NCI-H1105 (cell line): ENCODE measurements around the gene TTC23L.

ENCODE experiments used
- DNase-seq: peaks from one replicate; lab custom pipeline; 2025; lab: John Stamatoyannopoulos, UW

Gene TTC23L

DNA sequence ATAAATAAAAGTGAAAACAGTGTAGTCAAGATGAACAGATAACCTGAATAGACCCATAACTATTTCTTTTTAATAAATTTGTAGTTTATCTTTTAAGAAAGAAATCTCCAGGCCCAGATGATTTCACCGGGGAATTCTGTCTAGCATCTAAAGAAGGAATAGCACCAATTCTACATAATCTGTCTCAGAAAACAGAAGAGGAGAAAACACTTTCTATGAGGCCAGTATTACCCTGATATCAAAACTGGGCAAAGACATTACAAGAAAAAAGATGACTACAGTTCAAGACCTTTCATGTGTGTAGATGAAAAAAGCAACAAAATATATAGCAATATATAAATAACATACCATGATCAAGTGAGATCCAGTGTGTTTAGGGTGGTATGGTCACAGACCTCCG lies 31.4 kb downstream of the TTC23L start:
- no peak for DNase-seq

DNA sequence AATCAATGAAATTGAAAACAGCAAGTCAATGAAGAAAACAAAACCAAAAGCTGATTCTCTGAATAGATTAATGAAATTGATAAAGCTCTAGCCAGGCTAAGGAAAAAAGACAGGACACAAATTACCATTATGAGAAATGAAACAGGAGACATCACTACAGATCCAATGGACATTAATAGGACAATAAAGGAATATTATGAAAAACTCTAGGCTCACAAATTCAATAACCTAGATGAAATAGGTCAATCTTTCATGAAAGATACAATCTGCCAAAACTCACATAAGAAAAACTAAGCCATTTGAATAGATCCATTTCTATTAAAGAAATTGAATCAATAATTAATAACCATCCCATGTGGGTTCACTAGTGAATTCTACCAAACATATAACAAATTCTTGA lies 37.3 kb downstream of the TTC23L start:
- DNase-seq = no peak

GRCh38 chr5:34881246-34881645 lies 42.3 kb downstream of the TTC23L start:
- DNase-seq = no peak

DNA sequence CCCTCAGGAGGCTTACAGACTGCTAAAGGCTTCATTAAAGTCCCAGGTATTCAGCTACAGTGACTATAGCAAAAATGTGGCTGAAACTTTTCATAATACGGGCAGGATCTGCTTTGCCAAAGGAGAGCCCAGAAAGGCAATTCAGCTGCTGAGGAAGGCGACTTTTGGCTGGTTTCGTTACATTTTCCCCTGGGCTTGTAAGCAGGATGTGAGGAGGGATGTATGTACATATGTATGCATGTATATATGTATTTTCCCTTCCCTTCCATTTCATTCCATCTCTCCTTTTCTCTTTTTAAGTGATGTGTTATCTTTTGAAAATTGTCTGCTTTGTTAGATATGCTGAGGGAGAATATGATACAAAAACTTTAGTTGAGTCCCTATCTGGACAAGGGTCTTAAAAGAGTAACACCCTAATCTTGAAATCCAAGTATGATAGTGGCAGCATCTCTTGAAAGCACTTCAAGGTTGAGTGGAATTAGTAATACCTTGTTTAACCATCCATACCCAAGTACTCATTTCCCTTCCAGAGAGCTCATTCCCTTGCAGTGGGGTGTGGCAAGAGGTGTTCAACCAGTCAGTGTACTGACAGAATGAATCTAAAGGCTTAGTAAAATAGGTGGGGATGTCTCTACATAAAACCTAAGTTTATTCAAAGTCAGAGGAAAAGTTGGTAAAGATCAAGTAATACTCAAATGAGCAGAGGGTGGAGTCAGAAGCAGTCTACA lies 47.6 kb downstream of the TTC23L start:
- no peak for DNase-seq

GRCh38 chr5:34889394-34889793 lies 50.4 kb downstream of the TTC23L start:
- DNase-seq = no peak

DNA sequence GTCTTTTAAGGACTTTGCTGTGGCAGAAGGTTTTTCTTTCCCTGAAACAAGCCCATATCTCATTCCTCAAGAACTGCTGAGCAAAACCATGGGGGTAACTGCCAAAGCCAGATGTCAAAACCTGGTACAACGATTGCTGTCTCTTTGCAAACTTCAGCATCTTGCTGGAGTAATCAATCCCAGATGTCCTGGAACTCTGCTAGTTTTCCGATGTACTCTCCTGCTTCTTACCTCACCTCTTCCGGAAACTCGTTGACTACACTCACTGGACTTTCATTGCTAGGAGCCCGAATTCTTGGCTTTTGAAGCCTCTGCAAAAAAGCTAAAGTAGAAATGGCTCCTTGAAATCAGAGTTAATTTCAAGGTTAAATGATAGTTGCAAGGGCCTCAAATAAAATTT lies 53.0 kb downstream of the TTC23L start:
- no peak for DNase-seq

GRCh38 chr5:34892414-34892813 lies 53.5 kb downstream of the TTC23L start:
- DNase-seq = no peak

GRCh38 chr5:34894716-34895115 lies 55.8 kb downstream of the TTC23L start:
- DNase-seq = no peak

DNA sequence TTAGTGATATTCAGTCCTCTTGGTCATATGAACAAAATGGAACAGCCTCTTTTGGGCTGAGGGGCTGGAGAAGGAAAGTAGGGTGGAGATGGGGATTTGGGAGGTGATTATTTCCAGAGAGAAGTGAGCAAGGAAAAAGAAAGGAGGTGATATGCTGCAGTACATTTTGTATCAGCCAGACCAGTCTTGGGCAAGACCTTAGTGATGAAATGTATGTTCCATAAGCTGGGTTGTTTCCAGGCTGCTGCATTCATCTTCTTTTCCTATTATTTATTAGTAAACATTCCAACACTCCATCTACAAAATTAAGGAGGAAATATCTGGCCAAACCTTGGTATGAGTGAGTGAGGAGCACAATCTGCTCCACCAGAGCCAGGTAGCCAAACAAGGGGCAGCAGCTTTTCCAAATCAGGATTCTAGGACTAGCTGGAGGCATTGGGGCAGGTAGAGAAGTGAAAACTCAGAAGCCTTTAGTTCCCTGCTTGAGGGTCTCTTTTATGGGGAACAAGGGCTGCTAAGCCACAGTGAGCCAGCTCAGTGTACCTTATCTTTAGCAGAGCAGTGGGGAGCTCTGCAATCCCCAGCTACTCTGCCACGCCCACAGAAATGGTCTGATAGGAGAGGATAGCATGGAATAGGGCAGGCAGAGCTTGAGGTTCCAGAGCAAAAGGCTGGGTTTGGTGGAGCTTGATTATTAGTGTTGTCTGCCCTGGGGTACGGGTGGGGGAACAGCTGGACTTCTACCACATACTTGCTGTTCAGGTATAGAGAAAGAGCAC lies 56.9 kb downstream of the TTC23L start:
- no peak for DNase-seq

DNA sequence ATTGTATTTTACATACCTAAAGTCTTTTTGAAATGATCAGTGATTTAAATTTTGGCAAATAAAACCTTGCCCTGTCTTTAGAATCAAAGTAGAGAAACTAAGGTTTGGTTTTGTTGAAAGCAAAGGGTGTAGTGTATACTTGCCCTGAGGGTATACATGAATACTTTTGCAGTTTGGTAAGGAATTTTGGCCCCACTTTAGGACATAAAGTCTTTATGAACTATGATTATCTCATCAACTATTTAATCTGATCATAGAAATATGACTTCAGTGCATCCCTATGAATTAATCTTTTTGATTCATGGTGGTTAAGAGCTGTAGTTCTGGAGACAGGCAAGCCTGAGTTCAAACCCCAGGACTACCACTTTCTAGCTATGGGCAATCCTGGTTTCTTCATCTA lies 58.7 kb downstream of the TTC23L start:
- no peak for DNase-seq

DNA sequence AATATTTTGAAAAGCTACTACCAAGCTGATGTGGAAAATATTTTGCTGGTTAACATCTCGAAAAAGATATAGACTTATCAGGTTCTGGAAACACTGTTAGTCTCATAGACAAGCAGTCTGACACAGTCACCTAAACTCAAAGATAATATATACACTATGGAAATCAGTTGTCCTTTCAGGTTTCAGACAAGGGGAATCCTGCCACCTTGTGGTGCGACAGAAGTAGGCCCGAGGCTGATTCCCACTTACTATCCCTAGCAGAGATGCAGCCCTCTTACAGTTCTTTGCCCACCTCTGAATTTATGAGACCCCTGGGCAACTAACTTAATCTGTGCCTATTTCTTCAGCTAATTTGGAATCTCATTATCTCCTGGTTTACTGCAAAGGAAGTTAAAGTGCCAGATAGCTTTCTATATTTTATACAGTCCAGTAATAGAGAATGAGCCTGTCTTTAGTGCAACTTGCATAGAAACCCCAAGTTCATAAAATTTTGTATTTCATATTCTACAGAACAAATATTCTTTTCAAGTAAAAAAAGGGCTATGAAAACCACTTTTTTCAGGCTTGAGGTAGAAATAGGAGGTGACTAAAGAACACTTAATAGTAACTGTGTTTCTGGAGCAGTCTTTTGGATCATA lies 59.4 kb downstream of the TTC23L start:
- DNase-seq = peak; percentile 62

DNA sequence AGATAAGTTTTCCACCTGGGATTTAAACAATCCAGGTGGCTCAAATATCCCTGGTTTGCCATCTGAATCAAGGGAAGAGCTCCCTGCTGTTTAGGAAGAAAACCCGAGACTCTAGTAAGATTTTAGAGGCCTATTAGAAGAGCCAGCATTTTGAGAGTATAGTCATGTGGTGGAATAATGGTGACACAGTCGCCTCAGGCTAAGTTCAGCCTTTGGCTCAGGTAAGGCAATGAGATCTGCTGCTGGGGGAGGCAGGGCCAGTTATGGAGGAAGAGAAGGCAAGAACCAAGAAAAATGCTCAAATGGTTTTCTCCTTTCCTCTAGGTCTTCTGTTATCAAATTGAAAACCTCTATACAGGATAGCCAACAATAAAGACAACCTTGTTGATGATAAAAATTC lies 60.1 kb downstream of the TTC23L start:
- DNase-seq = no peak

DNA sequence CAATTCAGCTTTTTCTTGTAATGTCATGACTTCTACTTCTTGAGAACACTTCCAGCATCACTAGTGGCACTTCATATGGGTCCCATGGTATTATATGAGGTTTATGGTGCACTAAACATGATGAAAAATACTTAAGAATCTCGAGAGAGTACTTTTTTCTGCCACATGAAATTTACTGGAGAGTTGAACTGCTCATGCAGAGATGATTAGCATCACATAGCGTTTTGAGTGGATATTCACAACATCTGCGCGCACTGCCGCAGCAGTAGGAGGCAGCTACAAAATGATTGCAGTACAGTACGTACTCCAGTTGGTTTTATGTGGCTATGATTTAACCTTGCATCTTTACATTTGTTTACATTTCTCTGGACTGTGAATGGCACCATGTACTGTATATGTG lies 61.7 kb downstream of the TTC23L start:
- no peak for DNase-seq

DNA sequence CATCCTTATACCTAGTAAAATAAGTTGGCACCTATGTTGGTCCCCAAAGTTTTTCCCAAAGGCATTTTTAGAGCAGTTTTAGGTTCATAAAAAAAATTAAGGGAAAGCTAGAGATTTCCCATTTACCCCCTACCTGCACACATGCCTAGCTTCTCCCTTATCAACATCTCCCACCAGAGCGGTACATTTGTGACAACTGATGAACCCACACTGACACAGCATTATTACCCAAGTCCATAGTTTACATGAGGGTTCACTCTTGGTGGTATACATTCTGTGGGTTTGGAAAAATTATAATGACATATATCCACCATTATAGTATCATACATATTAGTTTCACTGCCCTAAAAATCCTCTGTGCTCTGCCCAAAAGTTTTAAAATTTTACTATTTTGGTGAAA lies 64.3 kb downstream of the TTC23L start:
- no peak for DNase-seq

GRCh38 chr5:34905564-34905963 lies 66.6 kb downstream of the TTC23L start:
- no peak for DNase-seq

- no peak for DNase-seq
Measured at GRCh38 chr5:34913072-34913471, 74.1 kb downstream of the TTC23L start.

DNA sequence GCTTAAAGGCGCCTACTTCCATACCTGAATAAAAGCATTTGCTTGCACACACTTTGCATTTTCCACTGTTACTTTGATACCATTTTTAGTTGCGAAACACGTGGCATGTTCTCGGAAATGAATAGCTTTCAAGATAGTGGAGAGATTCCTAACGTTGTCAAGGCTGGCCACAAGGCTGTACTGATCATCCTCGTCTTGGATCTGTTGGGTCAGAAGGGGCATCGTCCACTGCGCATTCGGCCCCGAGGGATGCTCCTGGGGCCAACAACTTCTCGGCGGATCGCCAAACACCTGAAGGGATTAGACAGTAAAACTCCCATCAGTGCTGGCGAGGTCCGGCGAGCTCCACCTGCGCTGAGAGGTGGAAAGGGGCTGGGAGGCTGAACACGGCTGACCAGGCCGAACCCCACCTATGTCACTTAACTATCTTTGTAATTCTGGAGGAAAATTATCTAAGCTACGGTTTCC lies 75.7 kb downstream of the TTC23L start:
- no peak for DNase-seq

GRCh38 chr5:34915139-34915855 lies 76.3 kb downstream of the TTC23L start, which contains the start of the genes BRIX1 and RAD1:
Gene BRIX1 (plus strand): TSS chr5:34915711. CDS start chr5:34915739, 28 bp downstream.
Gene RAD1 (minus strand): TSS chr5:34915504. CDS start chr5:34914892, 612 bp downstream.
- DNase-seq = peak; percentile 96

GRCh38 chr5:34915856-34916192 lies 76.9 kb downstream of the TTC23L start:
- no peak for DNase-seq

GRCh38 chr5:34916518-34916917 lies 77.6 kb downstream of the TTC23L start:
- no peak for DNase-seq

DNA sequence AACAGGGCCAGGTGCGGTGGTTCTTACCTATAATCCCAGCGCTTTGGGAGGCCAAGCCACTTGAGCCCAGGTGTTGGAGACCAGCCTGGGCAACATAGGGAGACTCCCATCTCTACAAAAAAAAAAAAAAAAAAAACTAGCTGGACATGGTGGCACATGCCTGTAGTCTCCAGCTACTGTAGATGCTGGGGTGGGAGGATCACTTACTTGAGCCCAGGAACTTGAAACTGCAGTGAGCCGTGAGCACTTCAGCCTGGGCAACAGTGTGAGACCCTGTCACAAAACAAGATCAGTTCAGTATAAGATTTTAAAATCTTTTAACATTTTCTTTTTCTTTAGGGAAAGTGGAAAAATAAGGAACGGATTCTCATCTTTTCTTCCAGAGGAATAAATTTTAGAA lies 79.1 kb downstream of the TTC23L start:
- DNase-seq = no peak

- no peak for DNase-seq
Measured at GRCh38 chr5:34919077-34919476, 80.1 kb downstream of the TTC23L start.
